ENCODE measurements around the gene CREB3L1. TPM values are rescaled to one million over a fixed set of nuclear protein-coding genes. Genes with fewer than 3 reads are reported as not detected.

The CREB3L1 gene
- total RNA-seq, 2 experiments from 2014 or later = 0.12 TPM; not detected in 1

GRCh38 chr11:46277313-46277621 is 195 bp upstream of the CREB3L1 start:
- H3K27ac Mint-ChIP-seq = no peak overlapping the region
- no peak for DNase-seq
- peaks cover 36% of the 10 kb centered on the region for H3K27me3 Mint-ChIP-seq
- peaks cover 2% of the 10 kb centered on the region for H3K4me1 Mint-ChIP-seq
- H3K36me3 Mint-ChIP-seq = no peaks in the 10 kb centered on the region
- H3K4me3 Mint-ChIP-seq = no peak overlapping the region
- H3K9me3 Mint-ChIP-seq = no peaks in the 10 kb centered on the region

- no peaks in the 10 kb centered on the region for H3K36me3 Mint-ChIP-seq
- peak; percentile 54 for DNase-seq
- H3K27me3 Mint-ChIP-seq = peaks cover 36% of the 10 kb centered on the region
- no peaks in the 10 kb centered on the region for H3K4me1 Mint-ChIP-seq
- H3K9me3 Mint-ChIP-seq = no peaks in the 10 kb centered on the region
- H3K4me3 Mint-ChIP-seq = no peak overlapping the region
- H3K27ac Mint-ChIP-seq = no peak overlapping the region
Measured at GRCh38 chr11:46278387-46279125, 1.1 kb downstream of the CREB3L1 start.

- Mint-ChIP-seq H3K36me3 (no peaks in the 10 kb centered on the region), H3K27me3 (peaks cover 36% of the 10 kb centered on the region), H3K4me1 (no peaks in the 10 kb centered on the region), H3K4me3 (no peak overlapping the region), H3K27ac (no peak overlapping the region), H3K9me3 (no peaks in the 10 kb centered on the region)
- no peak for DNase-seq
Measured at GRCh38 chr11:46279126-46280099, 2.0 kb downstream of the CREB3L1 start.

GRCh38 chr11:46280706-46281105 is 3.2 kb downstream of the CREB3L1 start:
- H3K9me3 Mint-ChIP-seq = no peaks in the 10 kb centered on the region
- H3K27me3 Mint-ChIP-seq = peaks cover 36% of the 10 kb centered on the region
- no peak overlapping the region for H3K4me3 Mint-ChIP-seq
- no peaks in the 10 kb centered on the region for H3K36me3 Mint-ChIP-seq
- DNase-seq = no peak
- H3K4me1 Mint-ChIP-seq = no peaks in the 10 kb centered on the region
- no peak overlapping the region for H3K27ac Mint-ChIP-seq

GRCh38 chr11:46281371-46281831 is 3.9 kb downstream of the CREB3L1 start:
- peaks cover 34% of the 10 kb centered on the region for H3K27me3 Mint-ChIP-seq
- H3K4me3 Mint-ChIP-seq = no peak overlapping the region
- no peaks in the 10 kb centered on the region for H3K9me3 Mint-ChIP-seq
- no peaks in the 10 kb centered on the region for H3K36me3 Mint-ChIP-seq
- H3K4me1 Mint-ChIP-seq = no peaks in the 10 kb centered on the region
- DNase-seq = no peak
- no peak overlapping the region for H3K27ac Mint-ChIP-seq

- H3K27me3 Mint-ChIP-seq = peaks cover 5% of the 10 kb centered on the region
Measured at GRCh38 chr11:46285173-46285572, 7.7 kb downstream of the CREB3L1 start.

GRCh38 chr11:46285594-46286033 is 8.2 kb downstream of the CREB3L1 start:
- H3K4me1 Mint-ChIP-seq = no peaks in the 10 kb centered on the region
- no peak overlapping the region for H3K4me3 Mint-ChIP-seq
- peaks cover 1% of the 10 kb centered on the region for H3K27me3 Mint-ChIP-seq
- no peaks in the 10 kb centered on the region for H3K9me3 Mint-ChIP-seq
- H3K27ac Mint-ChIP-seq = no peak overlapping the region
- DNase-seq = no peak
- no peaks in the 10 kb centered on the region for H3K36me3 Mint-ChIP-seq

More at GRCh38 chr11:46285173-46285572, 7.7 kb downstream of the CREB3L1 start:
- Mint-ChIP-seq H3K9me3 (no peaks in the 10 kb centered on the region), H3K4me3 (no peak overlapping the region), H3K36me3 (no peaks in the 10 kb centered on the region), H3K27ac (no peak overlapping the region), H3K4me1 (no peaks in the 10 kb centered on the region)
- no peak for DNase-seq

- Mint-ChIP-seq H3K36me3 (no peaks in the 10 kb centered on the region), H3K27ac (no peak overlapping the region), H3K27me3 (no peaks in the 10 kb centered on the region), H3K9me3 (no peaks in the 10 kb centered on the region), H3K4me1 (no peaks in the 10 kb centered on the region), H3K4me3 (no peak overlapping the region)
- DNase-seq = no peak
Measured at GRCh38 chr11:46286789-46287188, 9.3 kb downstream of the CREB3L1 start.

GRCh38 chr11:46288451-46288850 is 11.0 kb downstream of the CREB3L1 start:
- no peaks in the 10 kb centered on the region for H3K9me3 Mint-ChIP-seq
- DNase-seq = no peak
- H3K27ac Mint-ChIP-seq = no peak overlapping the region
- H3K27me3 Mint-ChIP-seq = no peaks in the 10 kb centered on the region
- H3K36me3 Mint-ChIP-seq = no peaks in the 10 kb centered on the region
- no peak overlapping the region for H3K4me3 Mint-ChIP-seq
- no peaks in the 10 kb centered on the region for H3K4me1 Mint-ChIP-seq

GRCh38 chr11:46290011-46290410 is 12.5 kb downstream of the CREB3L1 start:
- Mint-ChIP-seq H3K4me1 (no peaks in the 10 kb centered on the region), H3K36me3 (no peaks in the 10 kb centered on the region), H3K4me3 (no peak overlapping the region), H3K27ac (no peak overlapping the region), H3K9me3 (no peaks in the 10 kb centered on the region), H3K27me3 (no peaks in the 10 kb centered on the region)
- DNase-seq = no peak

- Mint-ChIP-seq H3K9me3 (no peaks in the 10 kb centered on the region), H3K36me3 (no peaks in the 10 kb centered on the region), H3K27ac (no peak overlapping the region), H3K27me3 (no peaks in the 10 kb centered on the region), H3K4me1 (peaks cover 2% of the 10 kb centered on the region), H3K4me3 (no peak overlapping the region)
- no peak for DNase-seq
Measured at GRCh38 chr11:46290598-46291309, 13.3 kb downstream of the CREB3L1 start.

- no peak for DNase-seq
- Mint-ChIP-seq H3K4me1 (peaks cover 8% of the 10 kb centered on the region), H3K27ac (no peak overlapping the region), H3K36me3 (no peaks in the 10 kb centered on the region), H3K27me3 (no peaks in the 10 kb centered on the region), H3K9me3 (no peaks in the 10 kb centered on the region), H3K4me3 (no peak overlapping the region)
Measured at GRCh38 chr11:46291441-46292150, 14.1 kb downstream of the CREB3L1 start.

GRCh38 chr11:46293066-46293465 is 15.6 kb downstream of the CREB3L1 start:
- DNase-seq = no peak
- H3K4me3 Mint-ChIP-seq = no peak overlapping the region
- no peak overlapping the region for H3K27ac Mint-ChIP-seq
- H3K27me3 Mint-ChIP-seq = peaks cover 8% of the 10 kb centered on the region
- H3K4me1 Mint-ChIP-seq = peaks cover 8% of the 10 kb centered on the region
- no peaks in the 10 kb centered on the region for H3K36me3 Mint-ChIP-seq
- no peaks in the 10 kb centered on the region for H3K9me3 Mint-ChIP-seq

GRCh38 chr11:46293641-46294103 is 16.2 kb downstream of the CREB3L1 start:
- H3K4me3 Mint-ChIP-seq = no peak overlapping the region
- H3K27me3 Mint-ChIP-seq = peaks cover 12% of the 10 kb centered on the region
- H3K9me3 Mint-ChIP-seq = no peaks in the 10 kb centered on the region
- DNase-seq = no peak
- H3K36me3 Mint-ChIP-seq = no peaks in the 10 kb centered on the region
- H3K4me1 Mint-ChIP-seq = peaks cover 8% of the 10 kb centered on the region
- H3K27ac Mint-ChIP-seq = no peak overlapping the region

All from activated naive CD8-positive, alpha-beta T cell treated with anti-CD3 and anti-CD28 coated beads for 36 hours (primary cell).